Adrenal gland (tissue), 12 donors: ENCODE measurements around the gene KDM4B. TPM values are rescaled to one million over a fixed set of nuclear protein-coding genes. Genes with fewer than 3 reads are reported as not detected.
A peak's percentile ranks its signal among the peaks of the same experiment; 100 is the strongest.

Experiments
- DNase-seq, 7 donors: peaks; one replicate each; pipeline ENCODE4 v3.0.0-alpha.2; 2019 to 2020
- H3K27ac ChIP-seq, 5 donors: fragments of 200-600 bp; sonication (generic) in 4 of 5; 1 replicate in 3 of 5; 2 replicates in 2 of 5; pipeline versions ENCODE4 v1.5.1 to v1.8.0; 2016 to 2020; ENCODE audit warnings: mild to moderate bottlenecking in 1 of 5
- H3K27me3 ChIP-seq: fragments of 200-600 bp; 2 replicates; pipeline ENCODE4 v1.8.0; 2021
- H3K36me3 ChIP-seq, 2 donors: fragments of 200-600 bp; replicated peaks in 1 of 2; 1 replicate in 1 of 2; 2 replicates in 1 of 2; pipeline versions ENCODE4 v1.5.1 to v1.8.0; 2018 to 2022
- H3K4me1 ChIP-seq, 2 donors: fragments of 200-600 bp; replicated peaks in 1 of 2; 1 replicate in 1 of 2; 2 replicates in 1 of 2; pipeline versions ENCODE4 v1.5.1 to v1.8.0; 2018 to 2021
- H3K4me3 ChIP-seq, 4 donors: fragments of 200-600 bp; sonication (generic) in 3 of 4; one replicate each; pipeline ENCODE4 v1.5.1; 2016 to 2018
- H3K9me3 ChIP-seq, 3 donors: fragments of 200-600 bp; sonication (generic) in 1 of 3; replicated peaks in 1 of 3; 1 replicate in 2 of 3; 2 replicates in 1 of 3; pipeline versions ENCODE4 v1.5.1 to v1.8.0; 2016 to 2021
- CTCF ChIP-seq, 6 experiments: fragments of 450-650 bp in 4 of 6; fragments of 200-600 bp in 2 of 6; sonication (generic) in 1 of 6; IDR thresholded peaks; 1 replicate in 5 of 6; 2 replicates in 1 of 6; pipeline versions ENCODE4 v1.5.1 to v1.8.0; 2016 to 2021; ENCODE audit warnings: antibody characterized with exemption in 6 of 6, mild to moderate bottlenecking in 2 of 6, moderate library complexity in 1 of 6
- POLR2A ChIP-seq, 2 donors: fragments of 450-650 bp; IDR thresholded peaks; one replicate each; pipeline ENCODE4 v1.6.1; 2017; ENCODE audit warnings: antibody characterized with exemption in 2 of 2, mild to moderate bottlenecking in 2 of 2, moderate library complexity in 1 of 2
- WGBS, 4 donors: extraction: QIAGEN DNeasy Blood & Tissue Kit in 2 of 4; methylation state at CpG; one replicate each; pipeline versions ENCODE4 v1.1.5 to v1.1.7; 2013 to 2017; 5-methylcytosine and 5-hydroxymethylcytosine counted together
- intact Hi-C, 2 donors: fragments of 100-400 bp; cut with DNase I; formaldehyde crosslinking; loops; one replicate each; pipeline versions ENCODE4 v1.14.1 to v1.15.0; 2022 to 2023
- polyA plus RNA-seq, 3 donors: library from polyadenylated mRNA; stranded (reverse); fragments of 200-250 nt in 2 of 3; fragments of 350-450 nt in 1 of 3; fragmentation: Illumina TruSeq in 1 of 3; extraction: RNeasy Lipid Tissue Mini Kit (QIAGEN cat#74804) in 1 of 3; gene quantifications; one replicate each; pipeline ENCODE4 v1.2.3, GENCODE V29; 2013 to 2014
- total RNA-seq, 9 donors: library from RNA; depleted of rRNA in 4 of 9; stranded (reverse); fragments of >200 nt in 4 of 9; fragments of 120-200 nt in 1 of 9; fragmentation: NEBNext Ultra II Directional in 1 of 9; extraction: Animal tissue kit (Norgen Biotek cat#: 25700) in 1 of 9; gene quantifications; one replicate each; pipeline versions ENCODE4 v1.1.0 to v1.2.4, GENCODE V29; 2013 to 2023
- donor health status: healthy with polysubstance abuse.
- donor health status: Bipolar disorder and iron deficiency.
- donor health status: DM: yes; HTN: yes; CAD: no.
- donor health status: DM: no; HTN: no; CAD: no.
- donor health status: DM: no; HTN: no; CAD: no.
- donor health status: DM: yes; HTN: yes; CAD: no.

KDM4B gene
- total and polyA plus RNA-seq, 12 donors: 9.8 to 65.1 (median 39.9) TPM

GRCh38 chr19:4962085-4962619 lies 6.8 kb upstream of the KDM4B start:
- no peaks in the 10 kb centered on the region for H3K27me3 ChIP-seq
- no peaks in the 10 kb centered on the region for H3K4me1 ChIP-seq
- H3K9me3 ChIP-seq: no peaks in the 10 kb centered on the region
- no peak overlapping the region for H3K4me3 ChIP-seq
- H3K36me3 ChIP-seq: no peaks in the 10 kb centered on the region
- H3K27ac ChIP-seq: no peak overlapping the region
- WGBS, 4 donors: 93 to 99% (median 98%) methylated on average over 7 of the region's 7 CpGs
- intact Hi-C loops: no loop called here
- TF ChIP-seq CTCF (IDR thresholded peaks at IDR 0.05) (no peak), POLR2A (IDR thresholded peaks at IDR 0.05) (no peak)
- no peak for DNase-seq

GRCh38 chr19:4965061-4965460 lies 3.9 kb upstream of the KDM4B start:
- DNase-seq: no peak
- Histone ChIP-seq H3K4me3 (no peak overlapping the region), H3K27ac (no peak overlapping the region), H3K9me3 (no peaks in the 10 kb centered on the region), H3K27me3 (no peaks in the 10 kb centered on the region), H3K4me1 (peaks cover 4 to 6% of the 10 kb centered on the region in 2 donors), H3K36me3 (no peaks in the 10 kb centered on the region)
- WGBS, 4 donors: 91 to 96% (median 93%) methylated on average over 6 of the region's 6 CpGs
- TF ChIP-seq POLR2A (IDR thresholded peaks at IDR 0.05) (no peak), CTCF (IDR thresholded peaks at IDR 0.05) (no peak)
- intact Hi-C loops: no loop called here

- intact Hi-C loops: no loop called here
- WGBS, 4 donors: 87 to 94% (median 88%) methylated on average over 4 to 6 of the region's 6 CpGs
- no peak overlapping the region for H3K4me3 ChIP-seq
- peaks cover 18 to 20% of the 10 kb centered on the region in 2 donors for H3K4me1 ChIP-seq
- H3K27ac ChIP-seq: no peak overlapping the region
- no peaks in the 10 kb centered on the region for H3K36me3 ChIP-seq
- H3K27me3 ChIP-seq: no peaks in the 10 kb centered on the region
- no peak for TF ChIP-seq POLR2A (IDR thresholded peaks at IDR 0.05)
- TF ChIP-seq CTCF (IDR thresholded peaks at IDR 0.05): no peak
- no peaks in the 10 kb centered on the region for H3K9me3 ChIP-seq
- no peak for DNase-seq
These were observed 2.3 kb upstream of the KDM4B start for GRCh38 chr19:4966591-4966990.

DNA sequence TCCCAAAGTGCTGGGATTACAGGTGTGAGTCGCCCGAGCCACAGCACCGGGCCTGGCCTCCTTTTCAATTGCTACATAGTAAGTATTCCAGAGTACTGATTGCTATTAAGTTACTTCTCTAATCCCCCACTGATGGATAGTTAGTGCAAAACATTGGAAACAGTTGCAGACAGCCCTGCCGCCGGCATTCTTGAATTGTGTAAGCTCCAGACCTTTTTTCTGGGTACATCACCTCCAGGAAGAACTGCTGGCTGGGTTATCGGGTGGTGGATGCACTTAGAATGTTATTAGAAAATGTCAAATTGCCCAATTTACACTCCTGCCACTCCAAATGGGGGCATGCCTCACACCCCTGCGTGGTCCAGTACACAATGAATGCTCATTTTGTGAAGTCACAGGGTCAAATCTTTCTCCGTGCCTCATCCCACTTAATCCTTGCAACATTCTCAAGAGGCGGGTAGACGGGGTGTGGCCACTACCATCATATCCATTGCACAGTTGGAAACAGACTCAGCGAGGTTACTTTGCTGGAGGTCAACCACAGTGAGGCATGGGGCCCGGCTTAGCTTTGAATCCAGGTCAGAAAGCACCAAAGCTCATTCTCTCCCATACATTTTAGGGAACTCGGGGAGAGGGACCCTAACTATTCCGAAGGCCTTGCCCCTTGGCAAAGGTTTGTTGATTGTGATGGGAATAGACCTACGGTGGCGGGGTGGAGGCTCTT lies 1.0 kb upstream of the KDM4B start:
- Histone ChIP-seq H3K4me1 (peaks cover 31 to 33% of the 10 kb centered on the region in 2 donors), H3K27ac (peak overlapping the region in 2 of 5 donors; percentile 7 to 54), H3K9me3 (no peaks in the 10 kb centered on the region), H3K4me3 (peak overlapping the region in 1 of 4 donors; percentile 4), H3K36me3 (no peaks in the 10 kb centered on the region), H3K27me3 (no peaks in the 10 kb centered on the region)
- intact Hi-C loops: no loop called here
- WGBS, 4 donors: 70 to 77% (median 73%) methylated on average over 10 to 16 of the region's 16 CpGs
- DNase-seq: no peak
- TF ChIP-seq POLR2A (IDR thresholded peaks at IDR 0.05) (no peak), CTCF (IDR thresholded peaks at IDR 0.05) (no peak)
